Liver (tissue), 9 donors: ENCODE measurements around the gene HAND1. TPM values are rescaled to one million over a fixed set of nuclear protein-coding genes. Genes with fewer than 3 reads are reported as not detected.

Source experiments
- DNase-seq: peaks from one replicate; pipeline ENCODE4 v3.0.0-alpha.2; 2017; ENCODE audit warnings: low spot score
- H3K27ac ChIP-seq, 2 donors: one replicate each; pipeline ENCODE4 v1.7.0; 2013; ENCODE audit warnings: inconsistent platforms in 2 of 2, low read length in 2 of 2, control low read depth in 1 of 2, low read depth in 1 of 2, mild to moderate bottlenecking in 1 of 2
- H3K27me3 ChIP-seq, 4 donors: one replicate each; pipeline versions ENCODE4 v1.6.1 to v1.7.0; 2013; ENCODE audit warnings: low read length in 3 of 4, inconsistent platforms in 1 of 4, mild to moderate bottlenecking in 1 of 4, moderate library complexity in 1 of 4; ENCODE audit not compliant: control insufficient read depth in 4 of 4, insufficient read depth in 4 of 4
- H3K36me3 ChIP-seq, 4 donors: one replicate each; pipeline versions ENCODE4 v1.6.1 to v1.7.0; 2013; ENCODE audit warnings: low read length in 3 of 4, mild to moderate bottlenecking in 3 of 4, low read depth in 1 of 4, moderate library complexity in 1 of 4; ENCODE audit not compliant: control insufficient read depth in 4 of 4, insufficient read depth in 3 of 4
- H3K4me1 ChIP-seq, 4 donors: one replicate each; pipeline versions ENCODE4 v1.6.1 to v1.7.0; 2013; ENCODE audit warnings: low read length in 3 of 4, mild to moderate bottlenecking in 3 of 4, moderate library complexity in 1 of 4; ENCODE audit not compliant: control insufficient read depth in 4 of 4, insufficient read depth in 4 of 4
- H3K4me3 ChIP-seq, 3 donors: one replicate each; pipeline versions ENCODE4 v1.6.1 to v1.7.0; 2013; ENCODE audit warnings: low read length in 3 of 3, control low read depth in 1 of 3, low read depth in 1 of 3, mild to moderate bottlenecking in 1 of 3
- H3K9ac ChIP-seq, 2 donors: one replicate each; pipeline ENCODE4 v1.7.0; 2013; ENCODE audit warnings: low read length in 2 of 2, mild to moderate bottlenecking in 2 of 2, moderate library complexity in 2 of 2, control low read depth in 1 of 2, low read depth in 1 of 2
- H3K9me3 ChIP-seq, 4 donors: one replicate each; pipeline versions ENCODE4 v1.6.1 to v1.7.0; 2013; ENCODE audit warnings: low read length in 3 of 4; ENCODE audit not compliant: control insufficient read depth in 4 of 4
- EGR1 ChIP-seq, 2 donors: IDR thresholded peaks; 2 replicates each; pipeline ENCODE4 v1.6.1; 2016 to 2018; ENCODE audit warnings: antibody characterized with exemption in 2 of 2, low read depth in 2 of 2
- FOXA1 ChIP-seq: IDR thresholded peaks from 2 replicates; pipeline ENCODE4 v1.6.1; 2016; ENCODE audit warnings: antibody characterized with exemption
- FOXA2 ChIP-seq: IDR thresholded peaks from 2 replicates; pipeline ENCODE4 v1.6.1; 2016; ENCODE audit warnings: antibody characterized with exemption
- GABPA ChIP-seq, 2 donors: IDR thresholded peaks in 1 of 2; conservative IDR thresholded peaks in 1 of 2; 2 replicates each; pipeline ENCODE4 v1.6.1; 2016; ENCODE audit warnings: antibody characterized with exemption in 2 of 2, mild to moderate bottlenecking in 1 of 2, moderate library complexity in 1 of 2
- HNF4A ChIP-seq, 2 donors: conservative IDR thresholded peaks; 2 replicates each; pipeline ENCODE4 v1.6.1; 2016; ENCODE audit warnings: antibody characterized with exemption in 2 of 2, mild to moderate bottlenecking in 2 of 2
- HNF4G ChIP-seq: IDR thresholded peaks from 2 replicates; pipeline ENCODE4 v1.6.1; 2016; ENCODE audit warnings: antibody characterized with exemption
- JUND ChIP-seq, 2 donors: IDR thresholded peaks; 2 replicates each; pipeline ENCODE4 v1.6.1; 2016; ENCODE audit warnings: antibody characterized with exemption in 2 of 2
- MAX ChIP-seq: IDR thresholded peaks from 2 replicates; pipeline ENCODE4 v1.6.1; 2016; ENCODE audit warnings: antibody characterized with exemption
- NR2F2 ChIP-seq: IDR thresholded peaks from 2 replicates; pipeline ENCODE4 v1.6.1; 2016; ENCODE audit warnings: antibody characterized with exemption
- RAD21 ChIP-seq, 2 donors: IDR thresholded peaks; 2 replicates each; pipeline ENCODE4 v1.6.1; 2016; ENCODE audit warnings: antibody characterized with exemption in 2 of 2, mild to moderate bottlenecking in 2 of 2
- REST ChIP-seq: IDR thresholded peaks from 2 replicates; pipeline ENCODE4 v1.6.1; 2016; ENCODE audit warnings: antibody characterized with exemption, mild to moderate bottlenecking
- RXRA ChIP-seq, 2 donors: IDR thresholded peaks; 2 replicates each; pipeline ENCODE4 v1.6.1; 2017 to 2018; ENCODE audit warnings: antibody characterized with exemption in 2 of 2, mild to moderate bottlenecking in 1 of 2
- SP1 ChIP-seq: IDR thresholded peaks from 2 replicates; pipeline ENCODE4 v1.6.1; 2018; ENCODE audit warnings: antibody characterized with exemption, mild to moderate bottlenecking
- TAF1 ChIP-seq: conservative IDR thresholded peaks from 2 replicates; pipeline ENCODE4 v1.6.1; 2016; ENCODE audit warnings: antibody characterized with exemption, mild to moderate bottlenecking
- YY1 ChIP-seq: IDR thresholded peaks from 2 replicates; pipeline ENCODE4 v1.6.1; 2016; ENCODE audit warnings: antibody characterized with exemption, mild to moderate bottlenecking
- whole genome bisulfite sequencing: extraction: QIAGEN DNeasy Blood & Tissue Kit; methylation state at CpG from one replicate; pipeline ENCODE4 v1.1.7; 2013; 5-methylcytosine and 5-hydroxymethylcytosine counted together
- polyA plus RNA-seq, 2 donors: library from polyadenylated mRNA; stranded (reverse) in 1 of 2; unstranded in 1 of 2; fragments of 200-250 nt in 1 of 2; fragments of >200 nt in 1 of 2; fragmentation: Nextera tagmentation in 1 of 2; extraction: Ambion mirVana in 1 of 2; gene quantifications; one replicate each; pipeline versions ENCODE4 v1.2.1 to v1.2.3, GENCODE V29; 2013 to 2015
- total RNA-seq, 2 donors: library from RNA; depleted of rRNA; stranded (reverse); fragments of >200 nt; gene quantifications; one replicate each; pipeline ENCODE4 v1.2.3, GENCODE V29; 2014
- TF ChIP-seq, protein P1 (sequence below): fragments of 150-350 bp; IDR thresholded peaks from 2 replicates; pipeline ENCODE4 v1.5.1; 2017; ENCODE audit warnings: improper control_type of control experiment, low read depth, low read length; ENCODE audit not compliant: missing input control
- TF ChIP-seq, protein P2 (sequence below): IDR thresholded peaks from 2 replicates; pipeline ENCODE4 v1.6.1; 2016; ENCODE audit warnings: antibody characterized with exemption
- TF ChIP-seq, protein P3 (sequence below): IDR thresholded peaks from 2 replicates; pipeline ENCODE4 v1.6.1; 2016; ENCODE audit warnings: antibody characterized with exemption
- donor health status: healthy.
- donor health status: healthy.
- donor health status: healthy.
- donor health status: healthy.
- donor health status: healthy.

HAND1 gene
- total and polyA plus RNA-seq, 4 donors: not detected

DNA sequence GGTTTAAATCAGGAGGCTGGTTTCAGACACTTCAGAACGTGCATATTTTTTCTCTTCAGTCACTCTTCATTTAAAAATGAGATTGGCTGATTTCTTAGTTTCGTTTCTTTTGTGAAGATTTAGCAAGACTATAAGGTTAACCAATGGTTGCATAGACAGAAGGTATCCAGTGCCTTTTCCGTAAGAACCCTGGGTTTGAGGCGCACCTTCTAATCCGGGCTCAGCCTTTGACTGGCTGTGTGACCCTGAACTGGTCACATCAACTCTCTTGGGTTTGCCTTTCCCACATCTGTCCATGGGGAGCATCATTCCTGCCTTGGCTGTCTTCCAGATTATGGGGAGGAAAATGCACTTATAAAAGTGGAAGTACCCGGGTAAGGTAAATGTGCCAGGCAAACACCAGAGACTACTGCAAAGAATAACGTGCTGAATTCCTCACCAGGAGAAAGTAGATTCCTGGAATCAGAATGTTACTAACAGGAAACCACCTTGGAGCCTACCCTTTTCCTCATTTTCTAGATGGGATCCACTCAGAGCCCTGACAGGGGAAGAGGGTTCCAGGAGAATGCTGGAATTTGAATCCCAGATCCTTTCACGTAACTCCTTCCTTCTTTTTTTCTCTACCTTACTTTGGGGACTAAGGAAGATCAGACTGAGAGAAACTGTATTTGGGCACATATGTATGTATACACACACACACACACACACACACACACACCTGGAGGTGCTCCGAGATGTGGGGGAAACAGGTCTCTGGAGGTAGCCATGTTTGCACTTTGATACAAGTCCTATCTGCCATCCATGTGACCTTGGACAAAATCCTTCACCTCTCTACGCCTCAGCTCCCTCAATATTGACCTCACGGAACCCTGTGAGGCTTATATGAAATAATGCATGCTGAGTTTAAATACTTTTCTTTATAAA lies 6.8 kb downstream of the HAND1 start:
- peaks cover 3 to 28% (median 14%) of the 10 kb centered on the region in 4 donors for H3K27me3 ChIP-seq
- no peaks in the 10 kb centered on the region for H3K9me3 ChIP-seq
- H3K4me3 ChIP-seq: no peak overlapping the region
- no peak for TF ChIP-seq FOXA1
- no peak for TF ChIP-seq MAX
- no peak for TF ChIP-seq GABPA (IDR thresholded peaks at IDR 0.05 in 1 of 2, conservative IDR thresholded peaks at IDR 0.05 in 1 of 2)
- no peak for TF ChIP-seq RAD21 (IDR thresholded peaks at IDR 0.05)
- TF ChIP-seq HNF4G: no peak
- TF ChIP-seq TAF1: no peak
- TF ChIP-seq, protein P1, sequence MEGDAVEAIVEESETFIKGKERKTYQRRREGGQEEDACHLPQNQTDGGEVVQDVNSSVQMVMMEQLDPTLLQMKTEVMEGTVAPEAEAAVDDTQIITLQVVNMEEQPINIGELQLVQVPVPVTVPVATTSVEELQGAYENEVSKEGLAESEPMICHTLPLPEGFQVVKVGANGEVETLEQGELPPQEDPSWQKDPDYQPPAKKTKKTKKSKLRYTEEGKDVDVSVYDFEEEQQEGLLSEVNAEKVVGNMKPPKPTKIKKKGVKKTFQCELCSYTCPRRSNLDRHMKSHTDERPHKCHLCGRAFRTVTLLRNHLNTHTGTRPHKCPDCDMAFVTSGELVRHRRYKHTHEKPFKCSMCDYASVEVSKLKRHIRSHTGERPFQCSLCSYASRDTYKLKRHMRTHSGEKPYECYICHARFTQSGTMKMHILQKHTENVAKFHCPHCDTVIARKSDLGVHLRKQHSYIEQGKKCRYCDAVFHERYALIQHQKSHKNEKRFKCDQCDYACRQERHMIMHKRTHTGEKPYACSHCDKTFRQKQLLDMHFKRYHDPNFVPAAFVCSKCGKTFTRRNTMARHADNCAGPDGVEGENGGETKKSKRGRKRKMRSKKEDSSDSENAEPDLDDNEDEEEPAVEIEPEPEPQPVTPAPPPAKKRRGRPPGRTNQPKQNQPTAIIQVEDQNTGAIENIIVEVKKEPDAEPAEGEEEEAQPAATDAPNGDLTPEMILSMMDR: no peak
- no peak for TF ChIP-seq RXRA (IDR thresholded peaks at IDR 0.05)
- TF ChIP-seq, protein P2, sequence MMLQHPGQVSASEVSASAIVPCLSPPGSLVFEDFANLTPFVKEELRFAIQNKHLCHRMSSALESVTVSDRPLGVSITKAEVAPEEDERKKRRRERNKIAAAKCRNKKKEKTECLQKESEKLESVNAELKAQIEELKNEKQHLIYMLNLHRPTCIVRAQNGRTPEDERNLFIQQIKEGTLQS: no peak
- TF ChIP-seq FOXA2: no peak
- no peak for TF ChIP-seq SP1
- H3K9ac ChIP-seq: no peak overlapping the region
- H3K27ac ChIP-seq: no peak overlapping the region
- DNase-seq: no peak
- no peaks in the 10 kb centered on the region for H3K36me3 ChIP-seq
- H3K4me1 ChIP-seq: peaks cover 8 to 20% (median 15%) of the 10 kb centered on the region in 4 donors
- 23% methylated on average over 11 of the region's 11 CpGs for WGBS

DNA sequence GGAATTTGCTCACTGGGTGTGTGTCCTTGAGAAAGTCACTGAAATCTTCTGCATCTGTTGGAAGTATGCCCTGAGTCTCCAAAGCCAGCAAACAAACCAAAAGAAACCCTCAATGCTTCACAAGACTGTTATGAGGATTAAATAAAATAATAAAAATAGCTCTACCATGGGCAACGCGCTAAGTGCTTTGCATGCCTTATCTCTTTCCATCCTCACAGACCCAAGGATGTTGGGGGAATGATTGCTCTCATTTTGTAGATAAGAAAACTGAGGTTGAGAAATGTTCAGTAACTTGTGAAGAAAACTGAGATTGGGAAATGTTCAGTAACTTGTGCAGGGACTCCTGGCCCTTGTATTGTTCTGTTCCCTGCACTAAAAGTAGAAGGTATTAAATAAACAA lies 7.9 kb downstream of the HAND1 start:
- no peak overlapping the region for H3K27ac ChIP-seq
- DNase-seq: no peak
- peaks cover 0 to 28% (median 12%) of the 10 kb centered on the region in 4 donors for H3K27me3 ChIP-seq
- H3K4me1 ChIP-seq: peaks cover 3 to 14% (median 9%) of the 10 kb centered on the region in 4 donors
- H3K9ac ChIP-seq: no peak overlapping the region
- H3K4me3 ChIP-seq: no peak overlapping the region
- TF ChIP-seq MAX (no peak), HNF4G (no peak), JUND (IDR thresholded peaks at IDR 0.05) (no peak), RAD21 (IDR thresholded peaks at IDR 0.05) (no peak), TAF1 (no peak), GABPA (IDR thresholded peaks at IDR 0.05 in 1 of 2, conservative IDR thresholded peaks at IDR 0.05 in 1 of 2) (no peak), RXRA (IDR thresholded peaks at IDR 0.05) (no peak), YY1 (no peak), FOXA2 (no peak), REST (no peak), HNF4A (conservative IDR thresholded peaks at IDR 0.05) (no peak), FOXA1 (no peak), EGR1 (IDR thresholded peaks at IDR 0.05; ENCODE audit: low read depth in 2 of 2) (no peak), NR2F2 (no peak), SP1 (no peak)
- TF ChIP-seq, protein P1: no peak
- TF ChIP-seq, protein P2: no peak
- TF ChIP-seq, protein P3, sequence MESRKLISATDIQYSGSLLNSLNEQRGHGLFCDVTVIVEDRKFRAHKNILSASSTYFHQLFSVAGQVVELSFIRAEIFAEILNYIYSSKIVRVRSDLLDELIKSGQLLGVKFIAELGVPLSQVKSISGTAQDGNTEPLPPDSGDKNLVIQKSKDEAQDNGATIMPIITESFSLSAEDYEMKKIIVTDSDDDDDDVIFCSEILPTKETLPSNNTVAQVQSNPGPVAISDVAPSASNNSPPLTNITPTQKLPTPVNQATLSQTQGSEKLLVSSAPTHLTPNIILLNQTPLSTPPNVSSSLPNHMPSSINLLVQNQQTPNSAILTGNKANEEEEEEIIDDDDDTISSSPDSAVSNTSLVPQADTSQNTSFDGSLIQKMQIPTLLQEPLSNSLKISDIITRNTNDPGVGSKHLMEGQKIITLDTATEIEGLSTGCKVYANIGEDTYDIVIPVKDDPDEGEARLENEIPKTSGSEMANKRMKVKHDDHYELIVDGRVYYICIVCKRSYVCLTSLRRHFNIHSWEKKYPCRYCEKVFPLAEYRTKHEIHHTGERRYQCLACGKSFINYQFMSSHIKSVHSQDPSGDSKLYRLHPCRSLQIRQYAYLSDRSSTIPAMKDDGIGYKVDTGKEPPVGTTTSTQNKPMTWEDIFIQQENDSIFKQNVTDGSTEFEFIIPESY: no peak
- WGBS: 42% methylated on average over 2 of the region's 2 CpGs
- H3K36me3 ChIP-seq: no peaks in the 10 kb centered on the region
- H3K9me3 ChIP-seq: no peaks in the 10 kb centered on the region
